NCI-H1105 (cell line): Measurements from ENCODE around the gene SPO11.
A peak's percentile ranks its signal among the peaks of the same experiment; 100 is the strongest.

Experiments used
- DNase-seq: peaks from one replicate; lab custom pipeline; 2025; lab: John Stamatoyannopoulos, UW

Gene SPO11

GRCh38 chr20:57310821-57311514, 18.6 kb upstream of the SPO11 start:
- no peak for DNase-seq

GRCh38 chr20:57312138-57312537, 17.5 kb upstream of the SPO11 start:
- DNase-seq: no peak

GRCh38 chr20:57313230-57313629, 16.4 kb upstream of the SPO11 start:
- no peak for DNase-seq

- DNase-seq: no peak
Observed at GRCh38 chr20:57313951-57314350, 15.7 kb upstream of the SPO11 start.

- DNase-seq: no peak
Observed at GRCh38 chr20:57315083-57315975, 14.3 kb upstream of the SPO11 start.

- no peak for DNase-seq
Observed at GRCh38 chr20:57315976-57316480, 13.6 kb upstream of the SPO11 start.

GRCh38 chr20:57316795-57317201, 12.8 kb upstream of the SPO11 start:
- DNase-seq: no peak

GRCh38 chr20:57317316-57317788, 12.3 kb upstream of the SPO11 start:
- DNase-seq: no peak

- no peak for DNase-seq
Observed at GRCh38 chr20:57317789-57318371, 11.7 kb upstream of the SPO11 start.

GRCh38 chr20:57319584-57319983, 10.0 kb upstream of the SPO11 start:
- no peak for DNase-seq

- DNase-seq: no peak
Observed at GRCh38 chr20:57320358-57320757, 9.2 kb upstream of the SPO11 start.

- no peak for DNase-seq
Observed at GRCh38 chr20:57321142-57321541, 8.5 kb upstream of the SPO11 start.

- DNase-seq: no peak
Observed at GRCh38 chr20:57322476-57322875, 7.1 kb upstream of the SPO11 start.

GRCh38 chr20:57323034-57323433, 6.6 kb upstream of the SPO11 start:
- no peak for DNase-seq

- no peak for DNase-seq
Observed at GRCh38 chr20:57325632-57326356, 3.8 kb upstream of the SPO11 start.

- peak; percentile 19 for DNase-seq
Observed at GRCh38 chr20:57326667-57327455, 2.7 kb upstream of the SPO11 start.

GRCh38 chr20:57327820-57328219, 1.8 kb upstream of the SPO11 start:
- DNase-seq: no peak

- DNase-seq: no peak
Observed at GRCh38 chr20:57330998-57331397, 1.4 kb downstream of the SPO11 start.

- DNase-seq: no peak
Observed at GRCh38 chr20:57332105-57333089, 2.8 kb downstream of the SPO11 start.

- no peak for DNase-seq
Observed at GRCh38 chr20:57335392-57335791, 5.8 kb downstream of the SPO11 start.
